GM18858 (cell line): ENCODE results near the gene CCDC88C.
"Not testable (repeated sequence)": the region's sequence is repeated elsewhere in the genome, so short reads cannot be mapped to it uniquely, and the experiment has no call there.

ENCODE experiments used
- ATAC-seq: cut with Tn5 transposase; IDR thresholded peaks from one replicate; pipeline ENCODE4 v1.9.1; 2021; ENCODE audit not compliant: unreplicated experiment

Gene CCDC88C

GRCh38 chr14:91274796-91275195 is 142.8 kb downstream of the CCDC88C start:
- ATAC-seq, result no peak

GRCh38 chr14:91273885-91274273 is 143.7 kb downstream of the CCDC88C start:
- ATAC-seq, result no peak

GRCh38 chr14:91273273-91273884 is 144.2 kb downstream of the CCDC88C start:
- no peak for ATAC-seq

DNA sequence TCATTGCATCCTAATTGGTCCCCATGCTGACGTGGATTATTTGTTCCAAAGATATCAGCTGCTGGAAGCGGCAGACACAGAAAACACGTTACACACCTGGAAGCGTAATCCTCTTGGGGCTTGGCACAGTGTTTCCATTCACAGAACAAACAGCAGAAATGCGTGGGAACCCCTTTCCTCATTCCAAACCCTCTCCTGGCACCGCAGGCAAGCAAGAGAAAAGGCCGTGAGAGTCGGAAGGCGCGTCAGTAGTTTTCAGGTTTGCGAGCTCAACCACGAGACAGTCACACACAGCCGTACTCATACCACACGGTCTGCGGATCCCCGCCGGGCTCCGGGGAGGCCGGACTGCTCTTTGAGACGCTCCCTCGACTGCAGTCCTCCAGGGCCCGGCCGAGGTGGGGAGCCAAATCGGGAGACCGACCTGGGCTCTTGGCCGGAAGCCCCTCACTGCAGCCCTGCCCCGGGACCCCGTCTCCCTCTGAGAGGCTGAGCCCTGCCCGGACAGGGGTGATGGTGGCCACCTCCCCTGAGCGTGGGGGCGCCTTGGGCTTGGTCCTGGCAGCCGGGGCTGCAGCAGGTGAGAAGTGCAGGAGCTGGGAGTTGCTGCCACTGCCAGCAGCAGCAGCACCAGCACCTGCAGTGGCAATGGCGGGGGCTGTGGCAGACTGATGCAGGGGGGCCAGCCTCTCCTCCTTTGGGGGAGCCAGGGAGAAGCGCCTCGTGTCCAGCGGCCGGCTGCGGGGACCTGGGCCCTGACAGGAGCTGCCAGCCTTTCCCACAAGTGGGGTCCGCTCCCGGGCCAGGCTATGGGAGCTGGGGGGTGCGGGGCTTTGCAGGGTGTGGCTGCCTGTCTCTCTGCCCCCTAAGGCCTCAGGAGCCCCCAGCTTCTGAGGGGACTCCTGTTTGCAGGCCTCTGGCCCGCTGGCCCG is 145.0 kb downstream of the CCDC88C start:
- ATAC-seq, result no peak

- no peak for ATAC-seq
Measured at GRCh38 chr14:91271639-91272038, 146.0 kb downstream of the CCDC88C start.

DNA sequence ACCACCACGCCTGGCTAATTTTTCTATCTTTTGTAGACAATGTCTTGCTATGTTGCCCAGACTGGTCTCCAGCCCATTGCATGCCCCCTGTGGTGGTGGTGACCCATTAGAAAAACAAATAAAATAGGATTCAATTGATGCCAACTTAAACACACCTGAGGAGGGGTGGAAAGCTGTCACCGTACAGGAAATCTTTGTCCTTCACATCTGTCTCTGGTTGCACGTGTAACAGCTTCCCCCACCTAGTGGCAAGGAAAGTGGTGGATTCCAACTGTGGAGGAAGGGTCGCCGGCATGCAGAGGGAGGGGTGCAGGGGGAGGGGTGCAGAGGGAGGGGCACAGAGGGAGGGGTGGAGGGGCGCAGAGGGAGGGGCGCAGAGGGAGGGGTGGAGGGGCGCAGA is 147.0 kb downstream of the CCDC88C start:
- ATAC-seq, result no peak

- no peak for ATAC-seq
Measured at GRCh38 chr14:91270188-91270587, 147.4 kb downstream of the CCDC88C start.

DNA sequence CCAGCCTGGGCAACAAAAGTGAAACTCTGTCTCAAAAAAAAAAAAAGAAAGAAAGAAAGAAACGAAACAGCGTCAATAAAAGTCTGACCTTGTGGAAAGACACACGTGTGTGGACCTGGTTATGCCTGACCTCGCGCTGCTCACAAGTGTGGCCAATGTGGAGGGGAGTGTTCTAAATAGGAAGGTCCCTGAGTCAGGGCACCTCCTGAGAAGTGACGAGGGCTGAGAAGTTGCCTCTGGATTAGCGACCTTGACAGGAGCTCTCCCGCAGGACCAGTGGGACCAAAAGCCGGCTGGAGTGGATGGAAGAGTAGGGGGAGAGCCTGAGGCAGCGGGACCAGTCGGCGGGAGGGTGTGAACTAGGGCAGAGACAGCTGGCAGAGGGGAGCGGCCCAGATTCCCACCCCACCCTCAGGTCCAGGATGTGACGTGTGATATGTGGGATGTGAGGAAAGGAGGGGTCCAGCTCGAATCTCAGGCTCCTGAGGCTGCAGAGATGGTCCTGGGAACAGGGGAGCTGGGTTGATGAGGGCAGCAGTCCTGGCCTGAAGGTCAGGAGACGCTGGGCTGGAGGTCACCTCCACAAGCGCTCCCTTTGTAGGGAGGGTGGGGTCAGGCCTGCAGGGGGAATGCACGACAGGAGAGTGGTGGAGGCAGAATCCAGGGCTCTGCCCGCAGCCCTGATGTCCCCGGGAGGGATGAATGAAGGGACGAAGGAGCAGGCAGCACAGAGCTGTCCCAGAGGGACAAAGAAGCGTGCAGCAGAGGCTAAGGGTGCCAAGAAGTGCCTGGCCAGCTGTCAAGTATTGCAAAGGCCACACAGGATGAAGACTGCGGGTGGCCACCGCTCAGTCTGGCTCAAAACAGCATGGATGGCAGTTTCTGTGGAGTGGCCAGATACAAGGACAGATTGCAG is 148.3 kb downstream of the CCDC88C start:
- no peak for ATAC-seq

DNA sequence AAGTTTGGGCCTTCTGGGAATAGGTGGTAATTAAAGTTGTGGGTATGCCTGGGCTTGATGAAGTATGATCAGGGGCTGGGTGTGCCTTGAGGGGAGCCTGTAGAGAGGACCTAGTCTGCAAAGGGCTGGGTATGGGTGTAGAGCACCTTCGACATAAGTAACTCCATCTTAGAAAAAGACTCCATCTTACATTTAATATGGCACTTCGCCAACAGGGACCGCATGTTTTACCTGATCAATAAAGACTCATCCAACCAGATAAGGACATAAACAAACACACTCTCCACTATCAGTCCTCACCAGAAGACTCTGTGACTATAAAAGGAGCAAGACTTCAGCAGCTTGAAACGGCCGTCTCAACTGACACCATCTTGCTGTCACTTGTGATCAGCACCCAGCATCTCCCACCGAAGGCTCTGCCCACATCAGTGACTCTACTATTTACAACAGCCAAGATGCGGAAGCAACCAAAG is 149.6 kb downstream of the CCDC88C start:
- no peak for ATAC-seq

- ATAC-seq, result not testable (repeated sequence)
Measured at GRCh38 chr14:91266276-91266675, 151.3 kb downstream of the CCDC88C start.

- no peak for ATAC-seq
Measured at GRCh38 chr14:91265404-91265803, 152.2 kb downstream of the CCDC88C start.

DNA sequence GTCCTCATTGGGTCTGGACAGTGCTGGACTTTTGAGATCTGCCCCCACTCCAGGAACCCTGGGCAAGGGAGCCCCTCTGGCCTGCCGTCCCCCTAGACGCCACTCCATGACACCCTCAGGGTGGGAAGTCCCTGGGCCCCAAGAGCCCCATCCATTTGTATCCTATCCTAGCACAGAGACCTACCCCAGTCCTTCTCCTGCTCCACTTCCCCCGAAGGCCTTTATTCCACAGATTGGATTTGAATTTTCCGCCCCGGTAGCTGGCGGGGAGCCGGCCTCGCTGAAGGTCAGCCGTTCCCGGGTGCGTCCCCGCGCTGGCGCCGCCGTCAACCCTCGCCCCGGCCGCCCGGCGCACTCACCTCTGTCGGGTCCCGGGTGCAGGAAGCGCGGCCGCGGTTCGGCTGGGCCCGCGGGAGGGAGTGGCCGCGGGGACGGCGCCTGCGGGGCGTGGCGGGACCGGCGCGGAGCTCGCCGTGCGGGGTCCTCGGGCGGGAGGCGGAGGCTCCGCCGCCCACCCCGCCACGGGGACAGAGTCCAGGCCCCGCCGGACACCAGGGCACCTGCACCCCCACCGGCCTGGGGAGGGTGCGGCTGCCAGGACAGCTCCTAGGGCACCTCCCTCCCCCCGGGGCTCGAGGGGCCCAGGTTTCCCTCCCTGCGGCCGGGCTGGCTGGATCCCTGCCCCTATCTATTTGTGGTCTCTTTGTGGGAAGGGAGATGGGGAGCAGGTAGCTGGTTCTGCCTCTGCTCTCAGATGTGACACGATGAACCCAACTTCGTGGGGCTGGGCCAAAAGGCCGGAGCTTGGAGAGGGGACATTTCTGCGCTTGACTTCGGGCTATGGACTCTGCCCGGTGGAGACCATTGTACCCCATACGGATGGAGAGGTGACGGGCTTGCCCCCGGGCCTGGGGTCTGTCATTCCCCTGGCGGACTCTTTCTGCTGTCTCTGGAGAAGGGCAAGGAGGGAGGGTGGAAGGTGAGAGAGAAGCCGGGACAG is 153.2 kb downstream of the CCDC88C start:
- no peak for ATAC-seq

DNA sequence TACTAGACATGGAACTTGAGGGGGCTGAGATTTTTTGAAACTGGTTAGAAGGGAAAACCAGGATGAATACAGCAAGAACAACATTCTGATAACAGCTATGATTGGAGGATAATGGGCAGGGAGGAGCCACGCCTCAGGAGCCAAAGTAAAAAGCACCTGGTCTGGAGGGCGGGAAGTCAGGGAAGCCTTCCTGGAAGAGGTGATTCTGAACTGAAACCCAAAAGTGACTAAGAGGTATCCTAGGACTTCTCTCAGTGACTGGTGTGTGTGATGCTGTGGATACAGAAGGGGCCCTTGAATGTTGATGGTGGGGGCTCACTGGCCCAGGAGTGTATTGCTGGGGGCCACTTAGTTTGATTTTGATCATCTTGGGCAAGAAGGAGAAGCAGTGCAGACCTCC is 154.3 kb downstream of the CCDC88C start:
- ATAC-seq, result no peak

- no peak for ATAC-seq
Measured at GRCh38 chr14:91261986-91262549, 155.6 kb downstream of the CCDC88C start.

GRCh38 chr14:91261115-91261514 is 156.5 kb downstream of the CCDC88C start:
- no peak for ATAC-seq

- ATAC-seq, result no peak
Measured at GRCh38 chr14:91258876-91259275, 158.7 kb downstream of the CCDC88C start.

GRCh38 chr14:91258011-91258618 is 159.5 kb downstream of the CCDC88C start:
- ATAC-seq, result no peak

- ATAC-seq, result no peak
Measured at GRCh38 chr14:91257328-91258010, 160.2 kb downstream of the CCDC88C start.

- ATAC-seq, result no peak
Measured at GRCh38 chr14:91256661-91257060, 161.0 kb downstream of the CCDC88C start.
